K562 (cell line): Measurements from ENCODE around the gene ALDH18A1. TPM values are rescaled to one million over a fixed set of nuclear protein-coding genes. Genes with fewer than 3 reads are reported as not detected.

ENCODE experiments used
- polyA plus RNA-seq, 8 experiments: library from polyadenylated mRNA; depleted of rRNA in 4 of 8; stranded (reverse) in 5 of 8; unstranded in 3 of 8; fragments of >200 nt; fragmentation: Nextera tagmentation in 2 of 8; fragmentation: Illumina TruSeq in 1 of 8; extraction: Ambion mirVana in 2 of 8; extraction: Trizol in 1 of 8; gene quantifications; 2 replicates each; pipeline versions ENCODE4 v1.2.1 to v1.2.3, GENCODE V29; 2011 to 2014; ENCODE audit warnings: inconsistent platforms in 1 of 8, missing spikeins in 1 of 8
- total RNA-seq, 7 experiments: library from RNA; depleted of rRNA in 6 of 7; stranded (reverse); fragments of >200 nt in 6 of 7; fragmentation: Illumina TruSeq in 2 of 7; extraction: Trizol in 2 of 7; gene quantifications; 2 replicates each; pipeline versions ENCODE4 v1.2.1 to v1.2.3, GENCODE V29; 2011 to 2021; ENCODE audit warnings: low replicate concordance in 1 of 7
- TF ChIP-seq, protein P1 (sequence below), 3 experiments: fragments of 200-800 bp in 1 of 3; sonication (Bioruptor generic) in 1 of 3; sonication (generic) in 1 of 3; formaldehyde crosslinking in 1 of 3; IDR thresholded peaks; 2 replicates each; pipeline versions ENCODE4 v1.6.1 to v1.8.0; 2016 to 2022; ENCODE audit warnings: mild to moderate bottlenecking in 2 of 3, missing compliant biosample characterization in 2 of 3, missing genetic modification characterization in 2 of 3, missing genetic modification reagents in 1 of 3
- TF ChIP-seq, protein P2 (sequence below), 3 experiments: IDR thresholded peaks in 2 of 3; conservative IDR thresholded peaks in 1 of 3; 2 replicates each; pipeline ENCODE4 v1.5.1; 2011 to 2012; ENCODE audit warnings: low read length in 3 of 3, mild to moderate bottlenecking in 3 of 3, control low read depth in 2 of 3, improper control_type of control experiment in 1 of 3, inconsistent platforms in 1 of 3, low read depth in 1 of 3, mixed read lengths in 1 of 3, moderate library complexity in 1 of 3; ENCODE audit not compliant: insufficient read depth in 2 of 3

The ALDH18A1 gene
- total and polyA plus RNA-seq, 9 of the 15 experiments (the other 6 are each of a cell fraction or from before 2014, with no cell fraction given), result 12.0 to 83.3 (median 43.8) TPM

DNA sequence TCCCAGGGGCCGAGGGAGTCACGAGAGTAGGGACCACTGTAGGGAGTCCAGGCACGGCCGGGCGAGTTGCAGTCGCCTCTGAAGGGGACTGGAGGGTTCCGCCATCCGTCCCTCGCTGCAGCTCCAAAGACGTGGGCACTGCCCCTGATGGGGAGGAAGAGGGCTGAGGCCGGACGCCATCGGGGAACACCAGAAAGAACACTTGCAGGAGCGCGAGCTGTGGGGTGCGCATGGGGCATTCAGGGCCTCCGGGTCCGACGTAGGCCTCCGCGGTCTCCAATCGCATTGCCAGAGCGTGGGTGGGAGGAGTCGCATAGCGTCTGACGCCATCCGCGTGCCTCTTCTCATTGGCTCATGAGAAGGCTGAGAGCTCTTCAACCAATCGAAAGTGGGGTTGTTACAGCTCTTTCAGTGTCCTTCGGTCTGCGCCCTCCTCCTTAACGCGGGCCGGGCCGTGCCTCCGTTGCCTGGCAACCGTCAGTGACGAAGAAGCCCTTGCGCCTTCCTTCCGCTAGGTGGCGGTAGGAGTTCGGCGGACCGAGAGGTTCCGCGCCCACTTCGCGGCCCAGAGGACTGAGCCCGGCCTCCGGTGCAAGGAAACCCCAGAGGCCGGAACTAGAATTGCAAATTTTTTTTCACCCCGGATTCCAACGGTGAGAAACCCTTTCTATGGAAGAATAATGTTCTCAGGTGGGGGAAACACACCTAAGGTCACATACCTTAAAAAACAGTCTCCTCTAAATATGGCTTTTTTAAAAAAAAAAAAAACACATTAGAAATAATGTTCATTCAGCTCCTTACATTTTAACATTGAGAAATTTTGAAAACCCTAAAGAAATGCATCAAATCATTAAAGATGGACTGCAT, 37.4 kb upstream of the ALDH18A1 start, which contains the start of gene TCTN3 (continued):
- TF ChIP-seq, protein P1, sequence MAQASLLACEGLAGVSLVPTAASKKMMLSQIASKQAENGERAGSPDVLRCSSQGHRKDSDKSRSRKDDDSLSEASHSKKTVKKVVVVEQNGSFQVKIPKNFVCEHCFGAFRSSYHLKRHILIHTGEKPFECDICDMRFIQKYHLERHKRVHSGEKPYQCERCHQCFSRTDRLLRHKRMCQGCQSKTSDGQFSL (CRISPR knock-in tag; IDR thresholded peaks at IDR 0.05), result no peak
- TF ChIP-seq, protein P1 (tag; IDR thresholded peaks at IDR 0.05), result no peak
- TF ChIP-seq, protein P2, sequence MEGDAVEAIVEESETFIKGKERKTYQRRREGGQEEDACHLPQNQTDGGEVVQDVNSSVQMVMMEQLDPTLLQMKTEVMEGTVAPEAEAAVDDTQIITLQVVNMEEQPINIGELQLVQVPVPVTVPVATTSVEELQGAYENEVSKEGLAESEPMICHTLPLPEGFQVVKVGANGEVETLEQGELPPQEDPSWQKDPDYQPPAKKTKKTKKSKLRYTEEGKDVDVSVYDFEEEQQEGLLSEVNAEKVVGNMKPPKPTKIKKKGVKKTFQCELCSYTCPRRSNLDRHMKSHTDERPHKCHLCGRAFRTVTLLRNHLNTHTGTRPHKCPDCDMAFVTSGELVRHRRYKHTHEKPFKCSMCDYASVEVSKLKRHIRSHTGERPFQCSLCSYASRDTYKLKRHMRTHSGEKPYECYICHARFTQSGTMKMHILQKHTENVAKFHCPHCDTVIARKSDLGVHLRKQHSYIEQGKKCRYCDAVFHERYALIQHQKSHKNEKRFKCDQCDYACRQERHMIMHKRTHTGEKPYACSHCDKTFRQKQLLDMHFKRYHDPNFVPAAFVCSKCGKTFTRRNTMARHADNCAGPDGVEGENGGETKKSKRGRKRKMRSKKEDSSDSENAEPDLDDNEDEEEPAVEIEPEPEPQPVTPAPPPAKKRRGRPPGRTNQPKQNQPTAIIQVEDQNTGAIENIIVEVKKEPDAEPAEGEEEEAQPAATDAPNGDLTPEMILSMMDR (IDR thresholded peaks at IDR 0.05 in 2 of 3, conservative IDR thresholded peaks at IDR 0.05 in 1 of 3; ENCODE audit: insufficient read depth in 2 of 3, low read depth in 1 of 3, low read length in 3 of 3), result peak; percentile 97 to 99 (median 99)
